KG1 (cell line): ENCODE data around the gene MED26.

ENCODE experiments used
- DNase-seq: peaks from one replicate; lab custom pipeline; 2025; lab: John Stamatoyannopoulos, UW

The MED26 gene

GRCh38 chr19:16650821-16651220 lies 22.8 kb upstream of the MED26 start:
- no peak for DNase-seq

GRCh38 chr19:16649734-16650133 lies 21.7 kb upstream of the MED26 start:
- DNase-seq: no peak

GRCh38 chr19:16645140-16645539 lies 17.1 kb upstream of the MED26 start:
- no peak for DNase-seq

GRCh38 chr19:16641695-16642094 lies 13.7 kb upstream of the MED26 start:
- no peak for DNase-seq

- no peak for DNase-seq
Observed at GRCh38 chr19:16640951-16641350, 12.9 kb upstream of the MED26 start.

- no peak for DNase-seq
Observed at GRCh38 chr19:16638666-16639065, 10.7 kb upstream of the MED26 start.

GRCh38 chr19:16637535-16637934 lies 9.5 kb upstream of the MED26 start:
- DNase-seq: no peak

- no peak for DNase-seq
Observed at GRCh38 chr19:16631465-16631864, 3.5 kb upstream of the MED26 start.

- no peak for DNase-seq
Observed at GRCh38 chr19:16628984-16629691, 1.1 kb upstream of the MED26 start.

- no peak for DNase-seq
Observed at GRCh38 chr19:16627928-16628182, 149 bp downstream of the MED26 start.

- peak; percentile 16 for DNase-seq
Observed at GRCh38 chr19:16627193-16627927, 644 bp downstream of the MED26 start.

- DNase-seq: no peak
Observed at GRCh38 chr19:16626796-16627192, 1.2 kb downstream of the MED26 start.

GRCh38 chr19:16625163-16625958 lies 2.6 kb downstream of the MED26 start:
- DNase-seq: no peak

- DNase-seq: no peak
Observed at GRCh38 chr19:16624236-16624635, 3.8 kb downstream of the MED26 start.

- no peak for DNase-seq
Observed at GRCh38 chr19:16623576-16623975, 4.4 kb downstream of the MED26 start.

GRCh38 chr19:16623066-16623465 lies 4.9 kb downstream of the MED26 start:
- no peak for DNase-seq

GRCh38 chr19:16621165-16621800 lies 6.7 kb downstream of the MED26 start:
- no peak for DNase-seq

GRCh38 chr19:16620584-16620983 lies 7.4 kb downstream of the MED26 start:
- DNase-seq: no peak

GRCh38 chr19:16620018-16620417 lies 8.0 kb downstream of the MED26 start:
- no peak for DNase-seq

GRCh38 chr19:16619457-16619856 lies 8.5 kb downstream of the MED26 start:
- DNase-seq: no peak

GRCh38 chr19:16618248-16618647 lies 9.8 kb downstream of the MED26 start:
- DNase-seq: no peak

- DNase-seq: no peak
Observed at GRCh38 chr19:16615808-16616207, 12.2 kb downstream of the MED26 start.

- no peak for DNase-seq
Observed at GRCh38 chr19:16614941-16615340, 13.1 kb downstream of the MED26 start.
